Tibial nerve (tissue), 4 donors: ENCODE data around the gene PRKRIP1.

Experiments used
- EP300 ChIP-seq, 2 donors: sonication (generic); formaldehyde crosslinking; IDR thresholded peaks; one replicate each; pipeline ENCODE4 v1.6.1; 2017; ENCODE audit warnings: antibody characterized with exemption in 2 of 2, mild to moderate bottlenecking in 1 of 2
- POLR2A ChIP-seq, 2 donors: fragments of 450-650 bp; IDR thresholded peaks; one replicate each; pipeline ENCODE4 v1.6.1; 2017; ENCODE audit warnings: antibody characterized with exemption in 2 of 2, mild to moderate bottlenecking in 2 of 2, moderate library complexity in 2 of 2
- TF ChIP-seq, protein P1 (sequence below), 5 experiments: fragments of 200-600 bp in 3 of 5; fragments of 450-650 bp in 2 of 5; sonication (generic) in 3 of 5; IDR thresholded peaks; one replicate each; pipeline ENCODE4 v1.5.1; 2016 to 2019; ENCODE audit warnings: antibody characterized with exemption in 5 of 5, mild to moderate bottlenecking in 3 of 5, moderate library complexity in 2 of 5

DNA sequence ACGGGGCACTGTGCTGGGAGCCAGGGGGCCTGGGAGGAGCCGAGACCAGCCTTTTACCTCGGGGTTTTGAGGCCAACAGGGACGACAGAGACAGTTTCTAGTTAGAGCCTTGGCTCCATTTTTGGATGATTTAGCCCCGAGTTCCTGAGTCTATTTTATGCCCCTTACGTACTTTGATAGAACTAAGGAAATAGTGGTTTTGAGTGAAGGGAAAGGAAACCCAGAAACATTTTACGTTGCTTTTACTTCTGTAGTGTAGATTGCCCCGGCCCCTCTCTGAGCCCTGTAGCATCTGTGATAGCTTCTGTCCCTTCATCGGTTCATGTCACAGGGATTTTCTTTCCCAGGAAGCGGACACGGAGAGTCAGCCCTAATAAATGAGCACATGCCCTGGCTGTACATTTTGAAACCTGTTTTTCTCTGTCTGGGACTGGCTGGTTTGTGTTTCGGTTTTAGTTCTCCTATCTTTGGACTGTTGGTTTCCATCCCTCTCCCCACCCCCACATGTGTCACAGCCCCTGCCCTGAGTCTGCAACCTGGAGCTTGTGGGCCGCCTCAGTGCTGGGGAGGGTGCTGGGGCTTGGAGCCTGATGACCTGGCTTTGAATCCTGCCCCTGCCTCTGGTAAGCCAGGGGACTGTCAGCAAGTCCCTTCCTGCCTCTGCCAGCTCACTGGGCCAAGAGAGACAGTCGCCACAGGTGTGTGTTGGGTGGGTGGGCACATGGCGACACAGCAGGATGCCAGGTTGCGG is 30.3 kb downstream of the PRKRIP1 start:
- TF ChIP-seq, protein P1, sequence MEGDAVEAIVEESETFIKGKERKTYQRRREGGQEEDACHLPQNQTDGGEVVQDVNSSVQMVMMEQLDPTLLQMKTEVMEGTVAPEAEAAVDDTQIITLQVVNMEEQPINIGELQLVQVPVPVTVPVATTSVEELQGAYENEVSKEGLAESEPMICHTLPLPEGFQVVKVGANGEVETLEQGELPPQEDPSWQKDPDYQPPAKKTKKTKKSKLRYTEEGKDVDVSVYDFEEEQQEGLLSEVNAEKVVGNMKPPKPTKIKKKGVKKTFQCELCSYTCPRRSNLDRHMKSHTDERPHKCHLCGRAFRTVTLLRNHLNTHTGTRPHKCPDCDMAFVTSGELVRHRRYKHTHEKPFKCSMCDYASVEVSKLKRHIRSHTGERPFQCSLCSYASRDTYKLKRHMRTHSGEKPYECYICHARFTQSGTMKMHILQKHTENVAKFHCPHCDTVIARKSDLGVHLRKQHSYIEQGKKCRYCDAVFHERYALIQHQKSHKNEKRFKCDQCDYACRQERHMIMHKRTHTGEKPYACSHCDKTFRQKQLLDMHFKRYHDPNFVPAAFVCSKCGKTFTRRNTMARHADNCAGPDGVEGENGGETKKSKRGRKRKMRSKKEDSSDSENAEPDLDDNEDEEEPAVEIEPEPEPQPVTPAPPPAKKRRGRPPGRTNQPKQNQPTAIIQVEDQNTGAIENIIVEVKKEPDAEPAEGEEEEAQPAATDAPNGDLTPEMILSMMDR (IDR thresholded peaks at IDR 0.05): no peak
- TF ChIP-seq EP300 (IDR thresholded peaks at IDR 0.05) (no peak), POLR2A (IDR thresholded peaks at IDR 0.05) (no peak)
